GM13976 (cell line): ENCODE measurements around the gene SIRPA.

Experiments used
- DNase-seq: peaks from one replicate; pipeline ENCODE4 v3.0.0; 2012; ENCODE audit warnings: low spot score
- CTCF ChIP-seq: IDR thresholded peaks from 2 replicates; pipeline ENCODE4 v1.5.1; 2012; ENCODE audit warnings: borderline replicate concordance, mild to moderate bottlenecking; ENCODE audit not compliant: insufficient read depth; ENCODE audit errors: extremely low read depth, missing control alignments, control extremely low read depth
- in situ Hi-C: fragments of 300-500 bp; cut with MboI; formaldehyde crosslinking; loops from one replicate; pipeline ENCODE4 v1.12.0; 2022; ENCODE audit warnings: low sequenced_read_pairs, mixed read lengths, inconsistent platforms; ENCODE audit not compliant: unreplicated experiment

Gene SIRPA

GRCh38 chr20:1968964-1969363, 73.8 kb downstream of the SIRPA start:
- in situ Hi-C loops: no loop called here
- TF ChIP-seq CTCF: no peak
- DNase-seq: no peak

GRCh38 chr20:1971893-1972586, 76.8 kb downstream of the SIRPA start:
- DNase-seq: no peak
- no peak for TF ChIP-seq CTCF
- in situ Hi-C loops: no loop called here

GRCh38 chr20:1973601-1974440, 78.6 kb downstream of the SIRPA start:
- DNase-seq: no peak
- no peak for TF ChIP-seq CTCF
- in situ Hi-C loops: no loop called here

- no peak for TF ChIP-seq CTCF
- no peak for DNase-seq
- in situ Hi-C loops: no loop called here
Measured at GRCh38 chr20:1975291-1975690, 80.1 kb downstream of the SIRPA start.

- no peak for DNase-seq
- TF ChIP-seq CTCF: no peak
- in situ Hi-C loops: no loop called here
Measured at GRCh38 chr20:1979106-1979778, 84.0 kb downstream of the SIRPA start.

- no peak for TF ChIP-seq CTCF
- no peak for DNase-seq
- in situ Hi-C loops: no loop called here
Measured at GRCh38 chr20:1982686-1983085, 87.5 kb downstream of the SIRPA start.
